SJSA1 (cell line): ENCODE data around the gene SLC6A19. TPM values are rescaled to one million over a fixed set of nuclear protein-coding genes. Genes with fewer than 3 reads are reported as not detected.
"Not testable (repeated sequence)": the region's sequence is repeated elsewhere in the genome, so short reads cannot be mapped to it uniquely, and the experiment has no call there.

Source experiments
- DNase-seq, 2 experiments: peaks; one replicate each; pipeline ENCODE4 v3.0.0-alpha.2; 2015 to 2020; ENCODE audit warnings: low spot score in 2 of 2, low read depth in 1 of 2
- H3K27ac ChIP-seq: fragments of 250-450 bp; sonication (Bioruptor Pico); 2 replicates; pipeline ENCODE4 v1.5.1; 2020; ENCODE audit warnings: mild to moderate bottlenecking, moderate library complexity
- H3K27me3 ChIP-seq: fragments of 250-450 bp; sonication (Bioruptor Pico); replicated peaks from 2 replicates; pipeline ENCODE4 v1.5.1; 2020; ENCODE audit warnings: mild to moderate bottlenecking, moderate library complexity
- H3K36me3 ChIP-seq: fragments of 250-450 bp; sonication (Bioruptor Pico); 2 replicates; pipeline ENCODE4 v1.5.1; 2020; ENCODE audit warnings: mild to moderate bottlenecking
- H3K4me1 ChIP-seq: fragments of 250-450 bp; sonication (Bioruptor Pico); replicated peaks from 2 replicates; pipeline ENCODE4 v1.6.1; 2021; ENCODE audit warnings: mild to moderate bottlenecking
- H3K4me3 ChIP-seq: fragments of 250-450 bp; sonication (Bioruptor Pico); 2 replicates; pipeline ENCODE4 v1.5.1; 2020; ENCODE audit warnings: mild to moderate bottlenecking
- H3K9me3 ChIP-seq: fragments of 250-450 bp; sonication (Bioruptor Pico); replicated peaks from 2 replicates; pipeline ENCODE4 v1.5.1; 2020; ENCODE audit warnings: mild to moderate bottlenecking
- total RNA-seq: library from RNA; depleted of rRNA; stranded (reverse); fragments of >200 nt; shearing (Covaris generic); gene quantifications from 2 replicates; pipeline ENCODE4 v1.2.3, GENCODE V29; 2014; rRNA removed

SLC6A19 gene
- total RNA-seq, result 0.03 TPM in 1 of 2 replicates, not detected in the other

DNA sequence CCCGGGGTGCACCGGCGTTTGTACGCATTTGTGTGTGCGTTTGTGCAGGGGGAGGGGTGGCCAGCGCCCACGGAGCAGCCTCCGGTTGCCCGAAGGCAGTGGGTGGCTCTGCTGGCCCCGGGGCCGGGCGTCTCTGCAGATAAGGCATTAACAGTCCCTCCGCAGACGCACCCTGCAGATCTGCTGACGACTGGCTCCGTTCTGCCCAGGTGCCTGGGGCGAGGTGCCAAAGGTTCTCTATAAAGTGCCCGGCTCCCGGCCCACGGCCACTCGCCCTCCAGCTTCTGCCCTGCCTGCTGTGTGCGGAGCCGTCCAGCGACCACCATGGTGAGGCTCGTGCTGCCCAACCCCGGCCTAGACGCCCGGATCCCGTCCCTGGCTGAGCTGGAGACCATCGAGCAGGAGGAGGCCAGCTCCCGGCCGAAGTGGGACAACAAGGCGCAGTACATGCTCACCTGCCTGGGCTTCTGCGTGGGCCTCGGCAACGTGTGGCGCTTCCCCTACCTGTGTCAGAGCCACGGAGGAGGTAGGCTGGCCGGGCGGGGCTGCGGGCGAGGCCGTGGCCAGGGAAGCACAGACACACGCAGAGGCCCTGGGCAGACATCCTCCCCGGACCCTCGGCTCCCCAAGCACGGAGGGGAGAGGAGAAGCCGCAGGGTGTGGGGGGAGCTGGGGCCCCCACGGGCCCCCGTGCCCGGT, at the start of gene SLC6A19:
SLC6A19 (plus strand) TSS at position 269 of the 699 bp plus-strand sequence; CDS start at position 325, 56 bp downstream.
- Histone ChIP-seq H3K4me1 (no peaks in the 10 kb centered on the region), H3K4me3 (no peak within 1 kb of the TSS), H3K9me3 (0 out of 2 replicates have a peak, but pooled peaks cover 1% of the 10 kb centered on the region), H3K36me3 (no peaks in the 10 kb centered on the region), H3K27me3 (peaks cover 89% of the 10 kb centered on the region), H3K27ac (no peak within 1 kb of the TSS)
- DNase-seq, result no peak

DNA sequence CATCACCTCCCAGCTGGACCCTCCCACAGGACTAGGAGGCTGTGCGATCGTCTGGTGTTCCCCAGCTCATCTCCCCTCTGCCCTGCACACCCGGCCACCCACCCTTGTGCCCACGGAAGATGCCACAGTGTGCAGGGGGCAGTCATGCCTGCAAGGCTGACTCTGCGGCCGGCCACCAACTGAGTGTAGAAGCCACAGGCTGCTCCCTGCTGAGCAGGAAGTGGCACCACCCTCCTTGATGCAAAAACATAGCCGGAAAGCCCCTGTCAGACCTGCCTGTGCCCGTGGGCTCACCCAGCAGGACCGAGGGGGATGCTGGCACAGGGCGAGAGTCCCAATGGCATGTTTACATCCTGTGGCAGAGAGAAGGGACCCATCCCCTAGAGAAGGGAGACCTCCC, 49.2 kb upstream of the SLC6A19 start:
- peaks cover 61% of the 10 kb centered on the region for H3K4me1 ChIP-seq
- peak overlapping the region; percentile 76 for H3K27ac ChIP-seq
- H3K9me3 ChIP-seq, result no peaks in the 10 kb centered on the region
- peak overlapping the region; percentile 7; the same call in 1 of the 2 replicates for H3K4me3 ChIP-seq
- DNase-seq, result peak; percentile 90 to 95
- H3K27me3 ChIP-seq, result peaks cover 10% of the 10 kb centered on the region
- H3K36me3 ChIP-seq, result 0 out of 2 replicates have a peak, but pooled peaks cover 3% of the 10 kb centered on the region

DNA sequence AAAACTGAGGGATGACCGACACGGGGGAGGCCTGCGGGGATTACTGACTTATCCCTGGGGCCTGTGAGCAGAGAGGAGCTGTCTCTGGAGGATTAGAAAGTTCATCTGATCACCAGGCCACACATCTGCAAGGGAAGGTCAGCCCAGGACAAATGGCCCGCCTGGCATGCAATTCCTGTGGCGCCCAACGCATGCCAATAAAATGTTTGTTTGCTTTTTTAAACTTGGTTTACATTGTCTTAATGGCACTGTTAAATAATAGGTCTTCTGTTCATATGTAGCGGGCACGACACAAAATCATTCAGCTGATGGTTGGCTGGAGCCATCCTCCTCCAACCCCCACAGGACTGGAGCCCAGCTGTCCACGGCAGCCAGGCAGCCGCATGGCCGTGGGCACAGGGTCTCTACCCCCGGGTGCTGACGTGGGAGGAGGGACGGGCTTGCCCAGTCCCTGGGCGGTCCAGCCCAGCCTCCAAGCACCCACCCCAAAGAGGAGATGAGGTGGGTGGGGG, 48.6 kb upstream of the SLC6A19 start:
- Histone ChIP-seq H3K36me3 (0 out of 2 replicates have a peak, but pooled peaks cover 3% of the 10 kb centered on the region), H3K27ac (peak overlapping the region; percentile 76), H3K9me3 (no peaks in the 10 kb centered on the region), H3K4me1 (peaks cover 63% of the 10 kb centered on the region), H3K4me3 (no peak overlapping the region), H3K27me3 (peaks cover 11% of the 10 kb centered on the region)
- DNase-seq, result peak; percentile 97 to 98

DNA sequence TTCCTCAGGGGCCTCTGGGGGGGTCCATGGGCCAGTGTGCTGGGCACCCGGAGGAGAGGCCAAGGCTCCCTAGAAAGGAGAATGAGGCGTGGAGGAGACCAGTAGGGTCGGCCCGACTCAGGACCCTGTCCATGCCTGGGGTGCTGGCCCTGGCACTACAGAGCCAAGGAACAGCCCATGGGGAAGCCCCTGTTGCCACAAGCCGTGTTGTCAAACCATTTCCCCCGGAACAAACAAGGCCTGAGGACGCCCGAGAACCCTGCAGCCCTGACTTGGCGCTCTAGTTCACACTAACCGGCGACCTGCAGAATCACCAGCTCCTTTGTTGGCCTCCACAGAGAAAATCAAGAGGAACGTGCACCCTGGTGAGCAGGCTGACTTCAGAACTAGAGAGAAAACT, 48.0 kb upstream of the SLC6A19 start:
- no peaks in the 10 kb centered on the region for H3K9me3 ChIP-seq
- H3K4me1 ChIP-seq, result peaks cover 69% of the 10 kb centered on the region
- 0 out of 2 replicates have a peak, but pooled peaks cover 3% of the 10 kb centered on the region for H3K36me3 ChIP-seq
- no peak overlapping the region for H3K4me3 ChIP-seq
- no peak overlapping the region; the same call in 1 of the 2 replicates for H3K27ac ChIP-seq
- DNase-seq, result no peak
- H3K27me3 ChIP-seq, result peaks cover 14% of the 10 kb centered on the region

DNA sequence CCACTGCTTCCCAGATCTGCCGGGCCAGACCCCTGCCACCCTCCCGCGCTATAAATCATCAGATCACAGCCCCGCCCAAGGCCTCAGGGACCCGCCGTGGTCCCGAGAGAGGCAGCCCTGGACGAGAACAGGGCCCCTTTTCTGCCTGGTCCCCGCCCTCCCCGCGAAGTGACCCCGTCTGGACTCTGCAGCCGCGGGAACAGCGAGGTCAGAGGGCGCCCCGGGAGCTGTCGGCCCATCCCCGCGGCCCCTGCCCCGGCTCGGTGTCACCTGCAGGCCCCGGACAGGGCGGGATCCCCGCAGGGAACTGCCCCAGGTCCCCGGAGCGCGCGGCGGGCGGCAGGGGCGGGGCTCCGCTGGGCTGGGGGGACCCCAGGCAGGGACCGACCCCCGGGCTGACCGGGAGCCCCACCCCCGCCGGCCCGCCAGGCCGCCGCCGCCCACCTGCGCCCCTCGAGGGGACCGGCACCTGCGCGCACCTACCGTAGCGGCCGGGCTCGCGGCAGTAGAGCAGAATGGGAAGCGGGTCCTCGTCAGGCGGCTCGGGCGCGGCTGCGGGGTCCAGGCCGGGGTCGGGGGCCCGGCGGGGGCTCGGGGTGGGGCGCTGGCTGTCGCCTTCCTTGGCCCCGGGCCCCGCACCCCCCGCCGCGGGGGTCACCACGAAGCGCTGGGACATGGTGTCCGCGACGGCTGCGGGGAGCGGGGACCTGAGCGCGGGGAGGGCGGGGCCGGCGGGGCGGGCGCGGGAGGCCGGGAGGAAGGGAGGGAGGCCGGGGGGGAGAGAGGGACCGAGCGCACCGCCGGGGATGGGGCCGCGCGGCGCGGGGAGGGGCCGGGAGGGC, 46.0 kb upstream of the SLC6A19 start:
- Histone ChIP-seq H3K27me3 (peaks cover 14% of the 10 kb centered on the region), H3K36me3 (no peaks in the 10 kb centered on the region), H3K27ac (no peak overlapping the region), H3K4me3 (peak overlapping the region; percentile 22), H3K9me3 (no peaks in the 10 kb centered on the region), H3K4me1 (peaks cover 80% of the 10 kb centered on the region)
- no peak for DNase-seq

DNA sequence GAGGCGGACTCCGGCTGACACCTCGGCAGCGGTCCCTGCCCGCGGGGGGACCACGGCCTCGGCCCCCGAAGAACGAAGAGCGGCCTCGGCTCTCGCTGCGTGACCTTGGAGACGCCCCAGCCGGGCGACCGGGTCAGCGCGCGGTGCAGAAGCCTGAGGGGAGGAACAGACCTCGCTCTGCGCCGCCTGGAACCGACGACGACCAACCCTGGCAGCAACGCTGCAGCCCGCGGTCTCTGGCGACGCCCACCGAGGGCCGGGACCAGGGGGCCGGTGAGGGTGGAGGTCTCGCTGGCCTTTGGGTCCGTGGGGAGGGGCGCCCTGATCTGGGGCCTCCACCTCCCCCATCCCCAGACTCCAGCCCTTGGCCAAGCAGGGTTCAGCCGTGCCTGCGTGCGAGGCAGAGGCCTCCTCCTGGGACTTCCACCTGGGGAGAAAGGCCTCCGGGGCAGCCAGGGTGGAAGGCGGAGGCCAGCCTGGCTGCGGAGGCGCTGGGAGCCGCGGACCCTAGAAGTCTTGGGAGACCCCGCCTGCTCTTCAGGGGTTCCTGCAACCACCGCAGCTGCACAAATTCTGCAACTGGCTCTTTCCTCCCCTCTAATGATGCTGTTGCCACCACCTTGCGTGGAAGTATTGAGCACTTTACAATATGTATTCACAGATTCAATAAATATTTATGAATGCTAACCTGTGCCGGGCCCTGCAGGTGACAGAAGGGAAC, 45.2 kb upstream of the SLC6A19 start:
- DNase-seq, result no peak
- no peak overlapping the region for H3K27ac ChIP-seq

DNA sequence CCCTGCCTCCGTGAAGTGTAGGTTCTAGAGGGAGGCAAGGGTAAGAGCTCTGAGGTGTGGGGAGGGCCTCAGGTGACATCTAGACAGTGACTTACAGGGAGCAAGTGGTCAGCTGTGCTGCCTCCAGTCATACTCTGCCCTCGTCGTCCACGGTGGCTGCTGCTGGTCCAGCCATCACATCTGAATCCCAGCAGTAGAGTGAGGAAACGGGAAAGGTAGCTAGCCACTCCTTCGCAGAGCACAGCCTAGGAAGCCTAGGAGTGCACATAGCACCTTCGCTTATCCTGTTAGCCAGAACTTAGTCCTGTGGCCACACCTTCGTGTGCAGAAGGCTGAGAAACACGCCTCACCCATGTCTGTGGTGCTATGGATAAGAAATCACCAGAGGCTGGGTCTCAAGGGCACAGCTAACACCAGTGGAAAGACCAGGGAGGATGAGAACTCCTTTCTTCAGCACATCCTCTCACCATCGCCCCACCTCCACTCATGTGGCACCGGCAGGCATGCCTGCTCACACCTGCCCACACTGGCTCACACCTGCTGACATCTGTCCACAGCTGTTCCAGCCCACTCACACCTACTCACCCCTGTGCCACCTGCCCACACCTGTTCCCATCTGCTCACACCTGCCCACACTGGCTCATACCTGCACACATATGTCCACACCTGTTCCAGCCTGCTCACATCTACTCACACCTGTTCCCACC, 44.5 kb upstream of the SLC6A19 start:
- H3K4me3 ChIP-seq, result no peak overlapping the region
- DNase-seq, result no peak
- no peak overlapping the region for H3K27ac ChIP-seq
- H3K27me3 ChIP-seq, result peaks cover 14% of the 10 kb centered on the region
- H3K9me3 ChIP-seq, result no peaks in the 10 kb centered on the region
- no peaks in the 10 kb centered on the region for H3K36me3 ChIP-seq
- peaks cover 78% of the 10 kb centered on the region for H3K4me1 ChIP-seq

More for the DNA sequence above, 45.2 kb upstream of the SLC6A19 start:
- no peaks in the 10 kb centered on the region for H3K36me3 ChIP-seq
- peak overlapping the region; percentile 22 for H3K4me3 ChIP-seq
- no peaks in the 10 kb centered on the region for H3K9me3 ChIP-seq
- H3K27me3 ChIP-seq, result peaks cover 14% of the 10 kb centered on the region
- H3K4me1 ChIP-seq, result peaks cover 78% of the 10 kb centered on the region

DNA sequence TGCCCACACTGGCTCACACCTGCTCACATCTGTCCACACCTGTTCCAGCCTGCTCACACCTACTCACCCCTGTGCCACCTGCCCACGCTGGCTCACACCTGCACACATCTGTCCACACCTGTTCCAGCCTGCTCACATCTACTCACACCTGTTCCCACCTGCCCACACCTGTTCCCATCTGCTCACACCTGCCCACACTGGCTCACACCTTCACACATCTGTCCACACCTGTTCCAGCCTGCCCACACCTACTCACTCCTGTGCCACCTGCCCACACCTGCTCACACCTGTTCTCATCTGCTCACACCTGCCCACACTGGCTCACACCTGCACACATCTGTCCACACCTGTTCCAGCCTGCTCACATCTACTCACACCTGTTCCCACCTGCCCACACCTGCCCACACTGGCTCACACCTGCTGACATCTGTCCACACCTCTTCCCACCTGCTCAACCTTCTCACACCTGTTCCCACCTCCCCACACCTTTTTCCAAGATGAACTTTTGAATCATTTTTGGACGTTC, 43.9 kb upstream of the SLC6A19 start:
- H3K9me3 ChIP-seq, H3K27ac ChIP-seq, DNase-seq, H3K36me3 ChIP-seq, H3K4me3 ChIP-seq: not testable (repeated sequence)
- Histone ChIP-seq H3K27me3 (peaks cover 14% of the 10 kb centered on the region), H3K4me1 (peaks cover 78% of the 10 kb centered on the region)

DNA sequence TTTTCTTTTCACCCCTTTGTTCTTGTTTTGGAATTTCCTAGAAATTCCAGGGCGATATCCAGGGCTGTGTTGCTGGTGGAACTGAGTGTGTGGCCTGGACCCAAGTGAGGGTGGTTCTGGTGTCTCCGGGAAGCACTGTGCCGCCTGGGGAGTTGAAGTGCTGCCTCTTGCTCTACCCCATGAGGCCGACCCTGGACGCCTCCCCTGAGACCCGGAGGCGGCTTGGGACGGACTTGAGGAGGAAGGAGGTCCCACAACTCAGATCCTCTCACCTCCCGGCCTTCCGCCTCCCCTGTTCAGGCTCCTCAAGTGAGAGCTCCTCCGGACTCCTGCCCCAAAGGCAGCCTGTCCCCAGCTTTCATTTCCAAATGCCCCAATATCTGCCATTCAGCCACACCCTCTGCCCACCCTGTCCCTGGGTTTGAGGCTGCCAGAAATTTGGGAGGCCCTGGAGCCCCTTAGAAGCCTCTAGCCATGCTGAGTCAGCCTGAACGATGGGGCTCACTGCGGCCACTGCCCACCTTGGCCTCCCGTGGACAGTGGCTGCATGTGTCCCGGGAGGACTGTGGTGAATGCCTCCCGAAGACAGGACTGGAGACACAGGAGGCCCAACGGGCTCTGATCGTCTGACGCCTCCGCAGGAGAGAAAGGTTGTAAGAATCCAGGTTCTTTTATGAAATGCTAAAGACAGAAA, 42.6 kb upstream of the SLC6A19 start:
- H3K27me3 ChIP-seq, result peaks cover 14% of the 10 kb centered on the region
- DNase-seq, result peak; percentile 74 to 84
- H3K9me3 ChIP-seq, result no peaks in the 10 kb centered on the region
- no peak overlapping the region for H3K27ac ChIP-seq
- H3K4me1 ChIP-seq, result peaks cover 65% of the 10 kb centered on the region
- no peaks in the 10 kb centered on the region for H3K36me3 ChIP-seq
- H3K4me3 ChIP-seq, result no peak overlapping the region

DNA sequence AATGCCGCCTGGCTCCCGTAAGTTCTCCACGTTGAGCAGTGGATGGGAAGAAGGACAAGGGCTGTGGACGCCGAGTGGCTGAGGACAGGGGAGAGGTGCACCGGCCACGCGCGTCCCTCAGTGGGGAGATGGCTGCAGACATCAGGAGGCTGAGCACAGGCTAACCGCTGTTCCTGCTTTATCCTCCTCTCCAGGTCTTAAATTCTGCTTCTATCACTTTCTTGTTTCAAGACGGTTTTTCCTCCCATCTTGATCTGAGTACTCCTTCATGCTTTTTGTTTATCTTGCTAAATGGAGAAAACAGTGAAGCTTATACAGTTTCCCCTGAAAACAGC, 42.1 kb upstream of the SLC6A19 start:
- Histone ChIP-seq H3K27ac (no peak overlapping the region), H3K36me3 (no peaks in the 10 kb centered on the region), H3K4me1 (peaks cover 60% of the 10 kb centered on the region), H3K27me3 (peaks cover 14% of the 10 kb centered on the region), H3K9me3 (no peaks in the 10 kb centered on the region), H3K4me3 (no peak overlapping the region)
- DNase-seq, result peak in 1 of 2 experiments; percentile 58

DNA sequence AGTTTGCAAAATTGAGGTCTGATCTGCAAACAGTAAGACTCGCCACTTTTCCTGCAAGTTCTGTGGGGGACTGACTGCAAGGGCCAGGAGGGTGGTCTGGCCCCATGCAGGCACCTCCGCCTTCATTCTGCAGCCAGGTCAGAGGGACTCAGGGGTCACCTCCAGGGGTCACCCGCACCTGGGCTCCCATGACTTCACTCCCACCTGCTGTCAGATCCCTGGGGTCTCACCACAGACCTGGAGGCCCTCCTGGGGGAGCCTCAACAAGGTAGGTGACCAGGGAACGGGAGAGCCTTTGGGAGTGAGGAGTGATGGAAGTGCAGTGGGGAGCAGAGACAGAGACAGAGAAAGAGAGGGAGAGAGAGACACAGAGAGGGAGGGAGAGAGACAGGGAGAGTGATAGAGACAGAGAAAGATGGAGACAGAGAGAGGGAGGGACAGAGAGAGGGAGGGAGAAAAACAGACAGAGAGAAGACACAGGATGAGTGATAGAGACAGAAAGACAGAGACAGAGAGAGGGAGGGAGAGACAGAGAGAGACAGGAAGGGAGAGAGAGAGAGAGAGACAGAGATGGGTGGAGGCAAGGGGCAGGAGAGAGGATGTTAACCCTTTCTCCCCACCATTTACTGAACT, 41.5 kb upstream of the SLC6A19 start:
- no peak overlapping the region for H3K27ac ChIP-seq
- no peak for DNase-seq

More for the DNA sequence above, 41.5 kb upstream of the SLC6A19 start:
- H3K36me3 ChIP-seq, result no peaks in the 10 kb centered on the region
- peaks cover 14% of the 10 kb centered on the region for H3K27me3 ChIP-seq
- no peak overlapping the region for H3K4me3 ChIP-seq
- H3K4me1 ChIP-seq, result peaks cover 56% of the 10 kb centered on the region
- H3K9me3 ChIP-seq, result no peaks in the 10 kb centered on the region
